ENCODE data around the gene PLCH1. TPM values are rescaled to one million over a fixed set of nuclear protein-coding genes. Genes with fewer than 3 reads are reported as not detected.

The PLCH1 gene
- total RNA-seq, 4 donors from 2014 or later, result 0.68 to 1.2 (median 0.87) TPM

DNA sequence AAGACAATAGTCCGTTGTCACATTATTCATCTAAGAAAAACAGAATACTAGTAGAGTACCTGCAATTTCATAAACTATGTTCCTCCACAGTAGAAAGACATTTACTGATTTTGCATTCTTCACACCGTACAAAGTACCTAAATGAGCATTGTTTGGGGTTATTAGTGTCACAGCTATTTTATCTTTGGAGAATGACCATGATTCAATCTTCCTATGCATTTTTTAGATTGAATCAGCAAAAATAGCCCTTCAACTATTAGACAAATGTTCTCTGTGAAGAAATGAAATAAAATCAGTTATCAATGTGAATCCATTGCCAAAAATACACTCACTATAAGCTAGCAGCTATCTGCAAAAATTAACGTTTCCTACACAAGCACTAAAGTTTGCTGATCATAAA is 176.6 kb downstream of the PLCH1 start:
- H3K27ac ChIP-seq, result no peak overlapping the region
- H3K9me3 ChIP-seq, result no peaks in the 10 kb centered on the region
- WGBS, result 94% methylated on average over 3 of the region's 3 CpGs
- H3K36me3 ChIP-seq, result no peaks in the 10 kb centered on the region
- H3K27me3 ChIP-seq, result no peaks in the 10 kb centered on the region
- no peak for TF ChIP-seq POLR2A (IDR thresholded peaks at IDR 0.05)
- no peak for TF ChIP-seq EP300 (IDR thresholded peaks at IDR 0.05)
- no peak for TF ChIP-seq POLR2AphosphoS5 (IDR thresholded peaks at IDR 0.05)
- TF ChIP-seq CTCF (IDR thresholded peaks at IDR 0.05), result no peak
- no peak for DNase-seq (ENCODE audit: low spot score in 2 of 2)
- H3K4me1 ChIP-seq, result no peaks in the 10 kb centered on the region
- H3K4me3 ChIP-seq, result no peak overlapping the region

DNA sequence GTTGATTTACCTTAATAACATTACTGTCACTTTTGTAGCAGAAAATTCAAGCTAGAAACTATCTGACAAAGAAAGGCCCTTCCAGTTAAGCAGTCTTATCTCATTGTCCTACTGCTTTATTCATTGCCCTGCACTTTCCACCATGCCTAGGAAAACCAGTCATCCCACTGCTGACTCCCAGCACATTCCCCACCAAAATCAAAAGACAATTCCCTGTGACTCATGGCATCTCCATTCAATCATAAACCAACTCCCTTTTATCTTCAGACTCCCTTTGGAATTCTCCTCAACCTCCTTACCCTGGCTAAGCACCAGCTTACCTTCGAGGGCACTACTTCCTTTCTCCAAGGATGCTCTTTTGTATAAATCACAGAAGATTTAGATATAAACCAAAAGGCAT is 184.3 kb downstream of the PLCH1 start:
- no peaks in the 10 kb centered on the region for H3K27me3 ChIP-seq
- no peaks in the 10 kb centered on the region for H3K36me3 ChIP-seq
- no peak overlapping the region for H3K4me3 ChIP-seq
- TF ChIP-seq EP300 (IDR thresholded peaks at IDR 0.05) (no peak), CTCF (IDR thresholded peaks at IDR 0.05) (no peak), POLR2A (IDR thresholded peaks at IDR 0.05) (no peak), POLR2AphosphoS5 (IDR thresholded peaks at IDR 0.05) (no peak)
- H3K27ac ChIP-seq, result no peak overlapping the region
- no peaks in the 10 kb centered on the region for H3K9me3 ChIP-seq
- DNase-seq (ENCODE audit: low spot score in 2 of 2), result no peak
- H3K4me1 ChIP-seq, result no peaks in the 10 kb centered on the region
- WGBS, result 58% methylated on average over 1 of the region's 1 CpG

GRCh38 chr3:155560135-155560534 is 184.7 kb downstream of the PLCH1 start:
- DNase-seq (ENCODE audit: low spot score in 2 of 2), result no peak
- no peaks in the 10 kb centered on the region for H3K4me1 ChIP-seq
- H3K4me3 ChIP-seq, result no peak overlapping the region
- no peaks in the 10 kb centered on the region for H3K36me3 ChIP-seq
- no peak overlapping the region for H3K27ac ChIP-seq
- TF ChIP-seq CTCF (IDR thresholded peaks at IDR 0.05), result no peak
- no peak for TF ChIP-seq EP300 (IDR thresholded peaks at IDR 0.05)
- no peak for TF ChIP-seq POLR2AphosphoS5 (IDR thresholded peaks at IDR 0.05)
- no peak for TF ChIP-seq POLR2A (IDR thresholded peaks at IDR 0.05)
- 93% methylated on average over 1 of the region's 1 CpG for whole genome bisulfite sequencing
- H3K27me3 ChIP-seq, result no peaks in the 10 kb centered on the region
- no peaks in the 10 kb centered on the region for H3K9me3 ChIP-seq

DNA sequence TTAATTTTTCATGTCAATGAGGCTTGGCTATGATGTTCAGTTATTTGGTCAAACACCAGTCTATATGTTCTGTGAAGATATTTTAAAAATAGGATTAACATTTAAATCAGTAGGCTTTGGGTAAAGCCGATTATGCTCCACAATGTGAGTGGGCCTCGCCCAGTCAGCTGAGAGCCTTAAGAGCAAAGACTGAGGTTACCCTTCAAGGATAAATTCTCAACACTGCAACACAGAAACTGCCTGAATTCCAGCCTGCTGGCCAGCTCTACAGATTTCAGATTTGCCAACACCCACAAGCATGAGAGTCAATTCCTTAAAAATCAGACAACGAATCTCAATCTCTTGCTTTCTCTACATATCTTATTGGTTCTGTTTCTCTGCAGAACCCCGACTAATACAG is 188.3 kb downstream of the PLCH1 start:
- H3K27ac ChIP-seq, result no peak overlapping the region
- no peak overlapping the region for H3K4me3 ChIP-seq
- no peaks in the 10 kb centered on the region for H3K27me3 ChIP-seq
- TF ChIP-seq POLR2AphosphoS5 (IDR thresholded peaks at IDR 0.05) (no peak), EP300 (IDR thresholded peaks at IDR 0.05) (no peak), POLR2A (IDR thresholded peaks at IDR 0.05) (no peak)
- DNase-seq (ENCODE audit: low spot score in 2 of 2), result no peak
- no peaks in the 10 kb centered on the region for H3K36me3 ChIP-seq
- no peaks in the 10 kb centered on the region for H3K4me1 ChIP-seq
- H3K9me3 ChIP-seq, result no peaks in the 10 kb centered on the region
- WGBS, result 68% methylated on average over 4 of the region's 4 CpGs

- Histone ChIP-seq H3K4me1 (no peaks in the 10 kb centered on the region), H3K9me3 (no peaks in the 10 kb centered on the region), H3K27ac (no peak overlapping the region), H3K4me3 (no peak overlapping the region), H3K27me3 (no peaks in the 10 kb centered on the region), H3K36me3 (no peaks in the 10 kb centered on the region)
- WGBS, result 92% methylated on average over 2 of the region's 2 CpGs
- TF ChIP-seq POLR2A (IDR thresholded peaks at IDR 0.05), result no peak
- DNase-seq (ENCODE audit: low spot score in 2 of 2), result no peak
Observed at GRCh38 chr3:155555479-155556060, 189.3 kb downstream of the PLCH1 start.

DNA sequence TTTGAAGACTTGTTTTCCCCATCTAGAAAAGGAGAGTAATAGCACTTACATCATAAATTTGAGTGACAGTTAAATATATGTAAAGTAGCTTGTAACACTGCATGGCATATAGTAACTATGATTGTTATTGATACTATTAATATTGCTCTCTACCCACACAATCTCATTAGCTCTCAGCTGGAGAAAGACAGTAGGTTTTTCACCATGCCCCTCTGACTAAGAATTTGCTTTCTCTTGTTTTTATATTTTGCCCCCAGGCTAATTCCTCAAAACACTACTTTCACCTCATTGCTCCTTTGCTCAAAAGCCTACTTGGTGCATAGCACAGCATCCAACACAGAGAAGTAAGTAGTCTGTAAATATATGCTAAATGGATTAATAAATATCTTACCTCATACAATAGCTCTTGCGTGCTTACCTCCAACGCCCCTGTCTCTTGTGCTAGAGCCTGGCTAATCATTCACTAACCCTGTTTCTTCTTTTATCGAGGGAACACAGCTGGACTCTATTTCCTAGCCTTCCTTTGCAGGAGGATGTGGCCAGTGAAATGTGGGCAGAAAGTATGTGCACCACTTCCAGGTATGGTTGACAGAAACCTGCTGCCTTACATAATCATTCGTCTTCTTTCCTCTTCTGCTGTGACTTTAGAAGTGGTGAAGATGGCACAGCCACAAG is 190.0 kb downstream of the PLCH1 start:
- Histone ChIP-seq H3K36me3 (no peaks in the 10 kb centered on the region), H3K27ac (no peak overlapping the region), H3K9me3 (no peaks in the 10 kb centered on the region), H3K4me3 (no peak overlapping the region), H3K4me1 (no peaks in the 10 kb centered on the region), H3K27me3 (no peaks in the 10 kb centered on the region)
- TF ChIP-seq POLR2A (IDR thresholded peaks at IDR 0.05), result no peak
- TF ChIP-seq POLR2AphosphoS5 (IDR thresholded peaks at IDR 0.05), result no peak
- no peak for TF ChIP-seq CTCF (IDR thresholded peaks at IDR 0.05)
- TF ChIP-seq EP300 (IDR thresholded peaks at IDR 0.05), result no peak
- WGBS, result 73% methylated on average over 4 of the region's 4 CpGs
- no peak for DNase-seq (ENCODE audit: low spot score in 2 of 2)
